Fibroblast of pulmonary artery (primary cell): ENCODE measurements around the gene GALNT2.
A peak's percentile ranks its signal among the peaks of the same experiment; 100 is the strongest.

ENCODE experiments used
- DNase-seq: peaks from one replicate; pipeline ENCODE4 v3.0.0-alpha.2; 2010; ENCODE audit warnings: low read depth
- H3K4me3 ChIP-seq: replicated peaks from 2 replicates; pipeline ENCODE4 v1.5.1; 2011; ENCODE audit warnings: low read depth, mild to moderate bottlenecking, control low read depth, low read length, moderate library complexity
- TF ChIP-seq, protein P1 (sequence below): IDR thresholded peaks from 2 replicates; pipeline ENCODE4 v1.5.1; 2011; ENCODE audit warnings: mild to moderate bottlenecking, control low read depth, low read length, inconsistent platforms; ENCODE audit errors: missing control alignments

Gene GALNT2

DNA sequence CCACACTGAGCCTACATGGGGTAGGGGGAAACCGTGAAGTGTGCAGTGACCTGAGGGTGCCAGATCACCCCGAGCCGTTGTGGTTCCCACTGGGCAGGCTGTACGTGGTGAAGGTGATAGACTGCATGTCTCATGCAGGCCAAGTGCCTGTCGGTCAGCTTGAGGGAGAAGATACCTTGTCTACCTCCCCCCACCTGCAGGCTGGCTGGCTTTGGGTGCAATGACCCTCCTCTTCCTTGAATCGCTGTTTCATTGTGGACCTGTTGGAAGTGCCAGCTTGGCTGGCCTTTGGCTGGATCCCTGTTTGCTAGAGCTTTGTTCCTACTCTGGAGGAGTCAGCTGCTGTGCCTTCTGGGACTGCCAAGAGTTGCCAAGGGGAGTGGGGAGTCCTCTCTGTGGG is 92.5 kb downstream of the GALNT2 start:
- no peak overlapping the region for H3K4me3 ChIP-seq
- TF ChIP-seq, protein P1, sequence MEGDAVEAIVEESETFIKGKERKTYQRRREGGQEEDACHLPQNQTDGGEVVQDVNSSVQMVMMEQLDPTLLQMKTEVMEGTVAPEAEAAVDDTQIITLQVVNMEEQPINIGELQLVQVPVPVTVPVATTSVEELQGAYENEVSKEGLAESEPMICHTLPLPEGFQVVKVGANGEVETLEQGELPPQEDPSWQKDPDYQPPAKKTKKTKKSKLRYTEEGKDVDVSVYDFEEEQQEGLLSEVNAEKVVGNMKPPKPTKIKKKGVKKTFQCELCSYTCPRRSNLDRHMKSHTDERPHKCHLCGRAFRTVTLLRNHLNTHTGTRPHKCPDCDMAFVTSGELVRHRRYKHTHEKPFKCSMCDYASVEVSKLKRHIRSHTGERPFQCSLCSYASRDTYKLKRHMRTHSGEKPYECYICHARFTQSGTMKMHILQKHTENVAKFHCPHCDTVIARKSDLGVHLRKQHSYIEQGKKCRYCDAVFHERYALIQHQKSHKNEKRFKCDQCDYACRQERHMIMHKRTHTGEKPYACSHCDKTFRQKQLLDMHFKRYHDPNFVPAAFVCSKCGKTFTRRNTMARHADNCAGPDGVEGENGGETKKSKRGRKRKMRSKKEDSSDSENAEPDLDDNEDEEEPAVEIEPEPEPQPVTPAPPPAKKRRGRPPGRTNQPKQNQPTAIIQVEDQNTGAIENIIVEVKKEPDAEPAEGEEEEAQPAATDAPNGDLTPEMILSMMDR: no peak
- DNase-seq: no peak

DNA sequence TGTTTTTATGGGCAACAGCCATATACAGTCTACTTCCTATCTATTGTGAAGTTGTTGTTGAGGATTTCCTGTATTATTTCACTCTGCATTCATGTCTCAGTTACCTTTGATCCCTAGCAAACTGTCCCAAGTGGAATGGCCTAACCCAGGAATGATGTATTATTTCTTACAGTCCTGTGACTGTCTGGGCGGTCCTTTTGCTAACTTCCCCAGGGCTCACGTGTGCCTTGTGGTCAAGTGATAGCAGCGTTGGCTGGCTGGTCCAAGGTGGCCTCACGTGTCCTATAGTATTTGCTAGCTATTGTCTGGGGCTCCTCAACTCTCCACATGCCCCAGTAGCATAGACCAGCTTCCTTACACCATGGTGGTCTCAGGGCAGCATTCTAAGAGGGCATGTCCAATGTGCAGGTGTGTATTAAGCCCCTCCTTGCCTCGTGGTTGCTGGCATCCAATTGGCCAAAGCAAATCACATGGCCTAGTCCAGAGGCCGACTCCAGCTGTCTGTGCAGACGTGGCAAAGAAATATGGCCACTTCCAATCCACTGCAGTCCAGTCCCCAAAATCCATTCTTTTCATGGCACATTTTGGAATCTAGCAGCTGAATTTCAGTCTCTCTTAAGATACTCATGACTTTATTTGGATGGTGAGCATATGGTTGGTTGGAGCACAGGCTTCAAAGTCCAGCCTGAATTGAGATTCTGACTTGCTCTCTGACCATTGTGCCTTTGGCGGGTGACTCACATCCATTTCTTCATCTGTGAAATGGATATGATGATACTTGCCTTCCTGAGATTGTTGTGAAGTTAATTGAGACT is 94.1 kb downstream of the GALNT2 start:
- no peak overlapping the region for H3K4me3 ChIP-seq
- peak; percentile 43 for DNase-seq
- TF ChIP-seq, protein P1: no peak

DNA sequence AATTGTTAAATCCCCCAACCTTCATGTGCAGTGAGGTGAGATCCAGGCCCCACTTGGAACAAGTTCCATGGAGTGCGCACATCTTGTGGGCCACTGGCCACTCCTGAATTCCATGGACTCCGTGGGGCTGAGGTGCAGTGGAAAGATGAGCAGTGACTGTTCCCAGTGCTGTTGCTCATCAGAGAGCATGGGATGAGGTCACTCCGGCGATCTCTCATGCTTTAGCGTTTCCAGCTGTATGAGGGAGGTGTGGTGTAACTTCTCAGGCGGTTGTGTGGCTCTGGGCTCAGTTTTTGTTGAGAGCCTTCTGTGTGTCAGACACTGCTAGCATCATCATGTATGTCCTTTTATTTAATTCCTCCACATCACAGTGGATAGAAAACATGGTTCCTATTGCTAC is 96.2 kb downstream of the GALNT2 start:
- no peak overlapping the region for H3K4me3 ChIP-seq

DNA sequence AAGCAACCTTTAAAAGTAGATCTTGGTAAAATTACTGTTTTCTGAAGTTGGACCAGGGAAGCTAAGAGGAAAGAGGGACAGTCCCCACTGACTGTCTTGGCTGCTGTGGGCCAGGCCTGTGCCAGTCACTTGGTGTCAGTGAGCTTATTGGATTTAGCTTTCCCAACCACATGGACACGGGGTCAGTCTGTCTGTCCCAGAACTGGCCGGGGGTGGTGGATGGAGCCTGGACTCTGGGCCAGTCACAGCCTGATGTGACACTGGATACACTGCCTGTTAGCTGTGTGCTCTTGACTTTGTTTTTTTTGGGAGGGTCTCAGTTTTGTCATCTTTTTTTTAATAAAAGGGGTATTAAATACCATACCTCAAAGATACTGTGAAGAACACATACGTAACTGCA is 96.7 kb downstream of the GALNT2 start:
- no peak overlapping the region for H3K4me3 ChIP-seq
- TF ChIP-seq, protein P1: no peak
- no peak for DNase-seq

More for the DNA sequence above, 96.2 kb downstream of the GALNT2 start:
- DNase-seq: peak; percentile 72
- TF ChIP-seq, protein P1: no peak

DNA sequence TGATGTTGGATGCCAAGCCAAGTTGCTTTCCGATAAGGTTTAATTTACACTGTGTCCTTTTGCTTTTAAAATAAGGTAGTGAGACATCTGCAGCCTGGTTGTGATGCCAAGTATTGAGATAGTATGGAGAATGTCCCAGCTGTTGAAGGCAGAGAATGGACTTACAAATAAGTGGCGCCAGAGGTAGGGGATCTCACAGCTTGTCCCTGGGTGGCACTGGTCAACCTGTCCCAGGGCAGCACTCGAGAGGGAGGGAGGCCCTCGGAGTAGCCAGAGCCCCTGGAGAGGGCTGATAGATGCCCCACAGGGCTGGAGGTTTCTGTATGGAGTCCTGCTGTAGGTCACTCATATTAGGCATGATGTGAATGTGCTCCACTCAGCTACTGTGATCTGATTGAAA is 98.5 kb downstream of the GALNT2 start:
- TF ChIP-seq, protein P1: no peak
- DNase-seq: no peak
- no peak overlapping the region for H3K4me3 ChIP-seq

DNA sequence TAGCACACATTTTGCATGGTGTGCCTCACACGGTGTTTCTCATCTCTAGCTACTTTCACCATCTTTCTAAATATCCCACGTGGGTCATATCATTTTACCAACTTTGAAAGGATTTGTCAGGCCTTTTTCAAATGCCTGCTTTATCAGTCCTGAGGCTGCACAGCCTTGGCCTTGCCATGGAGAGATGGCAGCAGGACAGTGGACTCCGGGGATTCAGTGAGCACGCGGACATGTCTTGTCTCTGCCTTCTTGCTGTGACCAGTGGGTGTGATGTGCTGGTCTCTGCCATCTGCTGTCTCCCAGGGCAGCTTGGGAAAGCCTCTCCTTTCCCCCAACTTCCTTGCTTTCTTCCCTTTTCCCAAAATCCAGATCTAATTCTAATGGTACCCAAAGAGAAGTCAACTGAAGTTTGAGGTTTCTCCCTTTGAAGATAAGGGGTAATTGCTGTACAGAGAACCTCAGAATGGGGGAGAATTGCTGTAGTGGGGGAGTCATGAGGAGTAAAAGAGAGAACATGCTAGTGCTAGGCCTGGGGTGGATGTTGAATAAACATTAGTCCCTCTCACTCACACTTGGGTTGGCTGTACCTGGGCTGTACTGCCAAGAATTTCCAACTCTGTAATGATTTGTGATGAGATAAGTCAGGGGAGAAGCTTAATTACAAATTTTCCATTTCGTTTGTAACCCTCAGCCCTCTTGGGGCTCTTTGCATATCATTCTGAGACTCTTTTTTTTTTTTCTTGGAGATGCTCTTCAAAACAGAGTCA is 99.5 kb downstream of the GALNT2 start:
- TF ChIP-seq, protein P1: no peak
- no peak overlapping the region for H3K4me3 ChIP-seq
- no peak for DNase-seq
